ENCODE results near the gene LMTK2. TPM values are rescaled to one million over a fixed set of nuclear protein-coding genes. Genes with fewer than 3 reads are reported as not detected.

The LMTK2 gene
- total RNA-seq, 1 experiment from 2014 or later, result 17.8 TPM

DNA sequence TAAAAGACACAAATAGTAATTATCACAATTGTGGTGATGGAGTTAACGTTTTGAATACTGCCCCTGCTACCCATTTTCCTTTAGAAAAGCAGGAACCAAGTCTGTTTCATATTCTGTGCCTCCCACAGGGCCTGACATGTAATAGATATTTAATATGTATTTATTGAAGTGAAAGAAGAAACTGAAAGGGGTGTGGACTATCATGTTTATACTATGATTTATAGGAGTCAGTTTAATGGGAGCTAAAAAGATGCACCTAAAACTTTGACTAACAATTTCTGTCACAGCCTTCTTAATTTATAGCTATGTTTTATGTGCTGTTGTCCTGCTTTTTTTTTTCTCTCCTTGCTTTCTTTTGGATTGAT is 80.5 kb downstream of the LMTK2 start:
- BruUV-seq (replicated peaks), result no TSS peak
- TF ChIP-seq, protein P1, sequence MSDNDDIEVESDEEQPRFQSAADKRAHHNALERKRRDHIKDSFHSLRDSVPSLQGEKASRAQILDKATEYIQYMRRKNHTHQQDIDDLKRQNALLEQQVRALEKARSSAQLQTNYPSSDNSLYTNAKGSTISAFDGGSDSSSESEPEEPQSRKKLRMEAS (IDR thresholded peaks at IDR 0.05), result no peak
- TF ChIP-seq ELF1 (IDR thresholded peaks at IDR 0.05; ENCODE audit: borderline replicate concordance, low read depth) (no peak), RAD21 (IDR thresholded peaks at IDR 0.05; ENCODE audit: low read depth) (no peak), YY1 (IDR thresholded peaks at IDR 0.05; ENCODE audit: extremely low read depth, insufficient replicate concordance, low read depth, low read length) (no peak), EZH2 (IDR thresholded peaks at IDR 0.05) (no peak), FOSL1 (IDR thresholded peaks at IDR 0.05; ENCODE audit: low read depth) (no peak), POLR2A (IDR thresholded peaks at IDR 0.05; ENCODE audit: borderline replicate concordance, extremely low read depth, insufficient read depth, insufficient read length) (no peak), SRF (IDR thresholded peaks at IDR 0.05; ENCODE audit: low read depth) (no peak), EZH2phosphoT487 (IDR thresholded peaks at IDR 0.05; ENCODE audit: borderline replicate concordance) (no peak), CEBPB (IDR thresholded peaks at IDR 0.05; ENCODE audit: low read depth) (no peak)
- no peaks in the 10 kb centered on the region for H3K9me2 ChIP-seq (ENCODE audit: insufficient read depth)
- H3K27me3 ChIP-seq (ENCODE audit: insufficient read depth, low read length), result no peaks in the 10 kb centered on the region
- DNase-seq (ENCODE audit: low read depth, low spot score), result no peak
- CTCF ChIA-PET, result no interaction called here
- no peak overlapping the region for H3K4me3 ChIP-seq (replicated peaks in 1 of 2; ENCODE audit: low read depth in 1 of 2, low read length in 2 of 2)
- H3K4me2 ChIP-seq (ENCODE audit: low read length), result no peak overlapping the region
- no peaks in the 10 kb centered on the region for H3K36me3 ChIP-seq (ENCODE audit: control insufficient read depth in 1 of 2, insufficient read depth in 2 of 2, low read length in 2 of 2)
- H3K79me2 ChIP-seq (ENCODE audit: insufficient read depth, low read length), result no peaks in the 10 kb centered on the region
- H2AFZ ChIP-seq (ENCODE audit: low read depth, low read length, poor library complexity, severe bottlenecking), result no peak overlapping the region
- RAD21 ChIA-PET (ENCODE audit: low non-redundant PET in 1 of 2, low total read pairs in 2 of 2, uncharacterized antibody in 2 of 2, unreplicated experiment in 2 of 2), result no interaction called here
- no peaks in the 10 kb centered on the region for H3K9me3 ChIP-seq (ENCODE audit: control insufficient read depth in 1 of 2, insufficient read depth in 1 of 2, low read depth in 1 of 2, low read length in 2 of 2)
- H4K20me1 ChIP-seq (ENCODE audit: insufficient read depth), result peaks cover 4% of the 10 kb centered on the region; the same call in 1 of the 2 replicates
- ATAC-seq, result no peak
- intact Hi-C loops (cut with micrococcal nuclease), result no loop called here
- no peak overlapping the region for H3K27ac ChIP-seq (ENCODE audit: low read depth, low read length)
- POLR2A ChIA-PET, result no interaction called here
- no peak overlapping the region for H3K9ac ChIP-seq (ENCODE audit: low read length)
- H3K4me1 ChIP-seq (ENCODE audit: control insufficient read depth in 1 of 2, insufficient read depth in 2 of 2, low read length in 2 of 2), result no peaks in the 10 kb centered on the region

DNA sequence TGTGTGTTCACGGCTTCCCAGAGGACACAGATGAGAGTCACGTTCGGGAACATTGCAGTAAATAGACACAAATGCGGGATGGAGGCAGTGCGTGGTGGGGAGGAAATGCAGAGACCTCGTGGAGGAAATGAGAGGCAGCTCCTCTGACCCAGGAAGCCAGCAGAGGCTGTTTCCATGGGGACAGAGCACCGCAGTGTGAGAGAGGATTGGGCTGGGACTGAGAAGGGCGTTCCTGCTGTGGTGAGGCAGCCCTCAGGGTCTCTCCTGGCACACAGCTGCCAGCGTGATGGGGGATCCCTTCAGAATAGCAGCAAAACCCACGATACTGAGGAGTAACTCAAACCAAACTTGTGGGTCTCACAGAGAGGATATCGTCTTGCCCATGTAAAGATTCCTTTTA is 82.9 kb downstream of the LMTK2 start:
- H3K4me2 ChIP-seq (ENCODE audit: low read length), result no peak overlapping the region
- ATAC-seq, result no peak
- ChIA-PET POLR2A (no interaction called here), RAD21 (ENCODE audit: low non-redundant PET in 1 of 2, low total read pairs in 2 of 2, uncharacterized antibody in 2 of 2, unreplicated experiment in 2 of 2) (no interaction called here), CTCF (no interaction called here)
- H3K4me3 ChIP-seq (replicated peaks in 1 of 2; ENCODE audit: low read depth in 1 of 2, low read length in 2 of 2), result no peak overlapping the region
- no peak overlapping the region for H2AFZ ChIP-seq (ENCODE audit: low read depth, low read length, poor library complexity, severe bottlenecking)
- H3K79me2 ChIP-seq (ENCODE audit: insufficient read depth, low read length), result no peaks in the 10 kb centered on the region
- no peak overlapping the region for H3K9ac ChIP-seq (ENCODE audit: low read length)
- no peaks in the 10 kb centered on the region for H3K27me3 ChIP-seq (ENCODE audit: insufficient read depth, low read length)
- H4K20me1 ChIP-seq (ENCODE audit: insufficient read depth), result peaks cover 4% of the 10 kb centered on the region; the same call in 1 of the 2 replicates
- H3K9me2 ChIP-seq (ENCODE audit: insufficient read depth), result no peaks in the 10 kb centered on the region
- no peak for DNase-seq (ENCODE audit: low read depth, low spot score)
- H3K36me3 ChIP-seq (ENCODE audit: control insufficient read depth in 1 of 2, insufficient read depth in 2 of 2, low read length in 2 of 2), result peaks cover 0 to 4% of the 10 kb centered on the region in 2 experiments; a peak in 1 of 4 replicates
- intact Hi-C loops (cut with micrococcal nuclease), result no loop called here
- H3K9me3 ChIP-seq (ENCODE audit: control insufficient read depth in 1 of 2, insufficient read depth in 1 of 2, low read depth in 1 of 2, low read length in 2 of 2), result no peaks in the 10 kb centered on the region
- H3K27ac ChIP-seq (ENCODE audit: low read depth, low read length), result no peak overlapping the region
- no peaks in the 10 kb centered on the region for H3K4me1 ChIP-seq (ENCODE audit: control insufficient read depth in 1 of 2, insufficient read depth in 2 of 2, low read length in 2 of 2)
- BruUV-seq (replicated peaks), result no TSS peak
- TF ChIP-seq, protein P2, sequence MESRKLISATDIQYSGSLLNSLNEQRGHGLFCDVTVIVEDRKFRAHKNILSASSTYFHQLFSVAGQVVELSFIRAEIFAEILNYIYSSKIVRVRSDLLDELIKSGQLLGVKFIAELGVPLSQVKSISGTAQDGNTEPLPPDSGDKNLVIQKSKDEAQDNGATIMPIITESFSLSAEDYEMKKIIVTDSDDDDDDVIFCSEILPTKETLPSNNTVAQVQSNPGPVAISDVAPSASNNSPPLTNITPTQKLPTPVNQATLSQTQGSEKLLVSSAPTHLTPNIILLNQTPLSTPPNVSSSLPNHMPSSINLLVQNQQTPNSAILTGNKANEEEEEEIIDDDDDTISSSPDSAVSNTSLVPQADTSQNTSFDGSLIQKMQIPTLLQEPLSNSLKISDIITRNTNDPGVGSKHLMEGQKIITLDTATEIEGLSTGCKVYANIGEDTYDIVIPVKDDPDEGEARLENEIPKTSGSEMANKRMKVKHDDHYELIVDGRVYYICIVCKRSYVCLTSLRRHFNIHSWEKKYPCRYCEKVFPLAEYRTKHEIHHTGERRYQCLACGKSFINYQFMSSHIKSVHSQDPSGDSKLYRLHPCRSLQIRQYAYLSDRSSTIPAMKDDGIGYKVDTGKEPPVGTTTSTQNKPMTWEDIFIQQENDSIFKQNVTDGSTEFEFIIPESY (IDR thresholded peaks at IDR 0.05; ENCODE audit: extremely low read depth, insufficient replicate concordance, low read length), result no peak
- TF ChIP-seq TCF7L2 (IDR thresholded peaks at IDR 0.05; ENCODE audit: borderline replicate concordance, extremely low read depth, insufficient read depth, insufficient read length) (no peak), POLR2AphosphoS5 (IDR thresholded peaks at IDR 0.05; ENCODE audit: low read depth, low read length) (no peak), ELF1 (IDR thresholded peaks at IDR 0.05; ENCODE audit: borderline replicate concordance, low read depth) (no peak), YY1 (IDR thresholded peaks at IDR 0.05; ENCODE audit: extremely low read depth, insufficient replicate concordance, low read depth, low read length) (no peak), JUND (IDR thresholded peaks at IDR 0.05) (no peak), SP1 (IDR thresholded peaks at IDR 0.05; ENCODE audit: low read depth) (no peak), SRF (IDR thresholded peaks at IDR 0.05; ENCODE audit: low read depth) (no peak), CEBPB (IDR thresholded peaks at IDR 0.05; ENCODE audit: low read depth) (no peak), SIN3A (IDR thresholded peaks at IDR 0.05; ENCODE audit: low read depth) (no peak), CBX3 (IDR thresholded peaks at IDR 0.05; ENCODE audit: low read depth) (no peak), EZH2phosphoT487 (IDR thresholded peaks at IDR 0.05; ENCODE audit: borderline replicate concordance) (no peak)

All from HCT116 (cell line).